GM19438 (cell line): ENCODE results near the gene RAD18.

Experiments
- ATAC-seq: cut with Tn5 transposase; IDR thresholded peaks from one replicate; pipeline ENCODE4 v1.9.1; 2021; ENCODE audit warnings: low read depth; ENCODE audit not compliant: unreplicated experiment

The RAD18 gene

DNA sequence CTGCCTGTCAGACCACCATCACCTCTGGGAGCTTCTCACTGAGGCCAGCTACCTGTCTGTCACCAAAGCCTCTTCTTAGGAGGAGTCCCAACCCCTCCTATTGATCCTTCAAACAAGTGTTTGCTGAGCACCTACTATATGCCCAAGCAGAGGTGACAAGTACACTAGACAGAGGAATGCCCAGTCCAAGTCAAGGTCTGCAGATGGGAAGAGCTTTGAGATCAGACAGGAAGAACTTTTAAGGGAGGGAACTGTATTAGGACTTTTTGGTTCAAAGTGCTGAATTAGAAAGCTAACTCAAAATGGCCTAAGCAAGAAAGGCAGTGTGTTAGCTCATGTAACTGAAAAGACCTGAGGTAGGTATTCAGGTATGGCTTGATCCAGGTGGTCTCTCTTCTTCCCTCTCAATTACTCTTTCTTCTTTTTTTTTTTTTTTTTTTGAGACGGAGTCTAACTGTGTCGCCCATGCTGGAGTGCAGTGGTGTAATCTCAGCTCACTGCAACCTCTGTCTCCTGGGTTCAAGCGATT is 3.6 kb upstream of the RAD18 start:
- no peak for ATAC-seq

DNA sequence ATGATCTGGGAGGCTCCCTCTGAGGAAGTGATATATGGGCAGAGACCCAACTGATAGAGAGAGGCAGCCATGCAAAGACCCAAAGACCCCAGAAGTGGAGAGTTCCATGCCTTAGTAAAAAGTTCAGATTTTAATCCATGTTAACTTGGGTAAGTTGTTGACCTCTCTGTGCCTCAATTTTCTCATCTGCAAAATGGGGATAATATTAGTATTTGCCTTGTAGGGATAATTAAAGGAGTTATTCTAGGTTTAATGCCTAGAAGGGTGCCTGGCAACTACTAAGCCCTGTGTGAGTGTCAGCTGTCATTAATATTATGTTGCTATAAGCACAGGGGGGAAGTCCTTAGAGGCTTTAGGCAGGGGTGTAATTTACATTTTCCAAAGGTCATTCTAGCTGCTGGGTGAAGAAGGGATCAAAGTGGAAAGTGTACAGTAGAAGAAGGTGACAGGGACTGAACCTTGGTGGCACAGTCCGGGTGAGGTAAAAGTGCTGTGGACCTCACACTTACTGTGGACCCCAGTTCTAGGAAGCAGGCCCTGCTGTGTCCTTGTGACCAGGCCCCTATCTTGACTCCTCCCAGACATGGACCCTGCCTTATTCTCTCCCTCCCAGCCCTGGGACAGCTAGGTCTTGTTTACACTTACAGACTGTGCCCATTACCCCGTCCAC is 3.0 kb upstream of the RAD18 start:
- ATAC-seq: no peak

DNA sequence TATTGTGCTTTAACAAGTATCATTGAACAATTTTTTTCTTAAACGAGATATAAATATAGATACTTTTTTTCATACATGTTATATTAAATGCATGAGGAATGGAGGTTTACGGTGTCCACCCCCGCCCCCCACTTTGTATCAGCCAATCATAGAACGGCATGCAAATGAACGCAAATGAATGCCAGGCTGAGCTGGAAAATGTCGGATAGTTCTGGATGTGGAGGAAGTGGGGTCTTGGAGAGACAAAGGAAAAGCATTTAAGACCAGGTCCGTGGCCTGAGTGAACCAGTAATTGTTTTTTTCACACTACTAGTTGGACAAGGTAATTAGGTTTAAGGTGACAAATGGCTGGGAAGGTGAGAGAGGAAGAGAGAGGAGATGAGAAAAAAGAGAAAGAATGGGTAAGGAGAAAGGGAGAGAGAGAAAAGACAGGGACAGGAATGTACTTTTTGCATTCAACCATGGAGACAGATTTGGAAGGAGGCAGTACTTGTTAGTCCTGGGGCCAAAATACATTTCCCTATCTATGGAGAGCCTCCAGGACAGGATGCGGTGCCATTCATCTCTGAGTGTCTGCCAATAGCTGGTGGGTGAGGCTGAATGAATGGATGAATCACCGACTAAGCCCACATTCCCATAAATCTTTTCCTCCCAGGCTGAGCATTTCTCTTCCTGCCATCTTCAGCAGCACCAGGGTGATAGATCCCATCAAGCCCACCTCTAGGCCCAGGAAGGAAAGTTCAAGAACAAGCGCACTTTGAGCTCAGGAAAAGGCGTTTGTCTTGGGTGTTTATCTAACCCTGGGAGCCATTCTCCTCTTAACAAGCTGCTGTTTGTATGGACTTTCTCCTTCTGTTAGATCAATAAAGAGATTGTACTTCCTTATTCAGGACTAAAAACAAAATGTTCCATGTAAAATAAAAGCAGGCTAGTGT is 1.4 kb upstream of the RAD18 start:
- no peak for ATAC-seq

DNA sequence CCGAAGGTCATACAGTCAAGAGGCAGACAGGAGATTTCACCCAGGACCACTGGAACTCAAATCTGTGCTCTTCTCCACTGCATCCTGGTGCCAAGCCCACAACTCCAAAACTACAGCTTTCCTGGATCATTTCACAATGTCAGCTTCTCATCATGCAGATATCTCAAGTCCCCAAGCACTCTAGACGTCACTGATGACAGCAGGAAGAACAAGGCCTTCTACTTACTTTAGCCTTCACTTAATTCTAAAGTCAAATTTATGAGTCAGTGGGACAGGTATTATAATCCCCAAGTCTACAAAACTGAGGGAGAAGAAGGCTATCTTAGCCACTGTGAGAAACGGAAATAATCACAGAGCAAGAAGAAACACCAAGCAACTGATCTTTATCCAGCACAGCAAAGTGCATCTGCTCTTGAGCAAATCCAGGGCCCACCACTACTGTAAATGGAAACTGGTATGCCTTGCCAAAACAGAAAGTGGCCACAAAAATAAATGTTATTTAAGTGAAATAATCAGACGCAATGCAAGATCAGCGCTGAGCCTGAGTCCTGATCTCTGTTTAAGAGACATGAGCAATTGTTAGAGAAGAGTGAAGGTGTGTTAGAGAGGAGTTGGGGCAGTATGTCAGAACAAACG is 928 bp downstream of the RAD18 start:
- no peak for ATAC-seq

DNA sequence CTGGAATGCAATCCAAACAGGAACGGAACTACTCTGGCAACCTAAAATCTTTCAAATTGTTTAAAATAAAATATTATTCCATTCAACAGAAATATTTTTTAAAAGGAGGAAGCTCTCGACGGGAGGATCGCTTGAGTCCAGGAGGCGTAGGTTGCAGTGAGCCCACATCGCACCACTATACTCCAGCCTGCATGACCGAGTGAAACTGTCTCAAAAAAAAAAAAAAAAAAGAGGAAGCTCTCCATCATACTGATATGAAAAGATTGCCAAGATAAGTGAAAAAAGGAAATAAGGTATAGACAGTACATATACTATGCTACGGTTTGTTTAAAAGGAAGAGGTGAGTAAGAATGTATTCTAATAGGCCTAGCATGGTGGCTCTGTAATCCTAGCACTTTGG is 3.6 kb downstream of the RAD18 start:
- no peak for ATAC-seq

DNA sequence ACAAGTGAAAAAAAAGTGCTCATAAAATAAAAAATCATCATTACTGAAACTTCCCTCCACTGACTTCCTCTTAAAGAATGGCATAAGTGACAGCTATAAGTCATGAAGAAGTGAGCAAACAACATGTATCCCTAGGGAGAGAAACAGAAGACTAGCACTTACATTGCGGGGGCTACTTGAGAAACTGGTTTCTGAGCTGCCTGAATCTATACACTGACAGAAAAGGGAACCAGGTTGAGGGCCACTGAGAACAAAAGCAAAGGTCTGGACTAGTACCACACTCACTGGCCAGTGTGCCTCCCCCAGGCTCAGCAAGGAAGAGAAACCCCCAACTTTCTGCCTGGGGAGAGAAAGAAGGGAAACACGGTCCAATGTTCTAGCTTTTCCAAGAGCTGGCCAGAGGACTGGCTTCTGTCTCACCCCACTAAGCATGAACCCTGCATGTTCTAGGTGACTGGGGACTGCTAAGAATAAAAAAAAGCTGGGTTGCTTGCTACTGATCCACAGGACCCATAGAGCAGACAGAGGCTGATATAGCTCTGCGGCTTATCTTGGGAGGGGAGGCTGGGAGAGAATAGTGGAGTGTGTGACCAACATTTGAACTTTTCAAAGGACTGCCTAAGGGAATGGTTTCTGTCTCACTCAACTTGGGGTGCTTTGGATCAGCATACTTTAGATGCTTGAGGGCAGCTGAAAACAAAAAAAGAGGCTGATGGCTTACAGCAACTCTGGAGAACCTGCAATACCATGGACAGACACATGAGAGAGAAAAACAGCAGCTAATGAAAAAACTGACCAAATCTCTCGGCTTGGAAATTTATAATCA is 8.1 kb downstream of the RAD18 start:
- peak; percentile 97 for ATAC-seq

DNA sequence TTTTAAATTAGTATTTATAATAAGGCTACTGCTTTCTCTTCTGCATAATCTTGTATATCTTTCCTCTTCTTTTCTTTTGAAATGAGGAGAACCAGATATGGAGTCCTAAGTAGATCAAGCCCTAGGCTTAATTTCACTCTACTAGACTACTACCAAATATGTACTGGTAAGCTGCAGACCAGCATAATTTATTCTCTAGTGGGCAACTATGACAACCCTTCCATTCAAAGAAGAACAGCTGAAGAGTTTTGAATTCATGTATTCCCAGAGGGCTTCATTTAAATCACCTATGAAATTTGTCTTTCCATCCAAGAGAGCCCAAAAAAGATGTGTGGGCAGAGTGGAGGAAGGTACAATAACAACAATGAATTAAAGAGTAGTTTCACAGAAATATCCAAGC is 10.0 kb downstream of the RAD18 start:
- ATAC-seq: no peak

DNA sequence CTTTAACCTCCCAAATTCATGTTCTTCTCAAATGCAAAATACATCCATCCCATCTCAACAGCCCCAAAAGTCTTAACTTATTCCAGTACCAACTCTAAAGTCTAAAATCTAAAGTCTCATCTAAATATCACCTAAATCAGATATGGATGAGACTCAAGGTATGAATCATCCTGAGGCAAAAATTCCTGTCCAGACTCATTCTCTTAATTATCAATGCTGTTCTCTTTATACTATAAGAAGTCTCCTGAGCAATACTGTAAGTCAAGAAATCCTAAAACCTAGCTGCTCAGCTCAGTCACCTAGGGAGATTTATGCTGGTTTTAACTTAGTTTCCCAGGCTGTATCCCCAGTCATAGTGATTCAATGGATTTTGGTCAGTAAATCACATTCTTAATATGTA is 11.1 kb downstream of the RAD18 start:
- no peak for ATAC-seq

DNA sequence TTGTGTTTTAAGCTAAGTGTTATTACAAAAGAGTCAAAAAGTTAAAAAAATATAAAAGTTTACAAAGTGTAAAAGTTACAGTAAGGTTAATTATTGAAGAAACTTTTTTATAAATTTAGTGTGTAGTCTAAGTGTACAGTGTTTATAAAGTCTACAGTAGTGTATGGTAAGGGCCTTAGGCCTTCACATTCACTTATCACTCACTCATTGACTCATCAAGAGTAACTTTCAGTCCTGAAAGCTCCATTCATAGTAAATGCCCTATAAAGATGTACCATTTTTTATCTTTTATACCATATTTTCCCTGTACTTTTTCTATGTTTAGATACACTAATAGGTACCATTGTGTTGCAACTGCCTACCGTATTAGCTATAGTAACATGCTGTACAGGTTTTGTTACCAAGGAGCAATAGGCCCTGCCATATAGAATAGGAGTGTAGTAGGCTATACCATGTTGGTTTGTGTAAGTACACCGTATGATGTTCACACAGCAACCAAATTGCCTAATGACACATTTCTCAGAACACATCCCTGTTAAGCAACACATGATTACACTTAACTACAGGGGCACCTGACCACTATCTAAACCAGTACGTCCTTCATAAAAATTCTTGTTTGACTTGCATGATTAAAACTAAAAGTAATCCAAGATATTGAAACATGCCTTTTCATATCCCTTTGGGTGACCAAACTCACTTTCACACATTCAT is 17.2 kb downstream of the RAD18 start:
- ATAC-seq: no peak

DNA sequence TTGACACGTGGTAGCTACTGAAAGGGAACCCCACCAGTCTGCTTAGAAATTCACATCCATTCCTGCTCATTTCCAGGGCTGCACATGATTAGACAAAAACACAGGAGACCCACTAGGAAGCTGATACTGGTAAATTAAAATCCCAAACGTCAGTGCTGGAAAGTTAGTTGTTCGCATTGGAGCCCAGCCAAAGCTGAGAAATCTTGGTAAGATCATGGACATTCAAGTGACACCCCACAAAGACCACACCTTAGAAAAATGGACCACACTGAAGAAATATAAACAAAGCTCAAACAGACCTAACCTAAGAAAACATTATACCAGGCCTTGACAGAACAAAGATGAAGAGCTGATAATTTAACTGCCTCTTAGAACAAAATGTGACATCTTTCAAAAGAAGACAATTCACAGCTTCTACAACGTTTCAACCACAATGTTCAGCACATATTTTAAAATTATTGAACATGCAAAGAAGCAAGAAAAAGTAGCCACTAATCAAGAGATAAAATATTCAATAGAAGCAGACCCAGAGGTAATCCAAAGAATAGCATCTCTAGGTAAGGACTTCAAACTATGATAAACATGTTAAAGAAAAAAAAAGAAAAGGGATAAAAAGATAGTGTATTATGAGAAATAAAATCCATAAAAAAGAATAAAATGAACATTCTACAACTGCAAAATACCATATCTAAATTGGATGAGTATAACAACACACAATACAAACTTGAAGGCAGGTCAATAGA is 20.4 kb downstream of the RAD18 start:
- ATAC-seq: no peak

DNA sequence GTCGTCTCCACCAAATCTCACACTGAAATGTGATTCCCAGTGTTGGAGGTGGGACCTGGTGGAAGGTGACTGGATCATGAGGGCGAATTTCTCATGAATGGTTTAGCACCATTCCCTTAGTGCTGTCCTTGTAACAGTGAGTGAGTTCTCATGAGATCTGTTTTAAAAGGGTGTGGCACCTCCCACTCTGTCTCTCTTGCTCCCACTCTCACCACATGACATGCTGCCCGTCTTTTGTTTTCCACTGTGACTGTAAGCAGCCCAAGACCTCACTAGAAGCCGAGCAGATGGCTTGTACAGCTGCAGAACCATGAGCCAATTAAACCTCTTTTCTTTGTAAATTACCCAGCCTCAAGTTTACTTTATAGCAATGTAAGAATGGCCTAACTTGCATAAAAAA is 21.2 kb downstream of the RAD18 start:
- no peak for ATAC-seq

DNA sequence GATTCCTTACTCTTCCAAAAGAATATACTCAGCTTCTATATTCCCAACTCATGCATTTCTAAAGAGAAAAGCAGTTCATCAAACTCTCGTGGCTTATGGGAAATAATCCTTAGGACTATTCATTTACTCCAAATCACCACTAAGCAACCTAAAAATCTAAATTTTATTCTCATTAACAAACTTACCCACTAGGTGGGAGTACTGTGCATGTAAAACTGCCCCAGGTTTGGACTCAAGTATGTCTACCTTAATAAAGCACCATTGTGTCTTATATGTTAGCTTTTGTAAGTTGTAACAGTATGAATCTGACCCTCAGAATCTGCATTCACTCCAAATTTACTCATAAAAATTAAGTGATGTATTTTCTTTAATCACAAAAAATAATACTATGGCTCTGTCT is 25.3 kb downstream of the RAD18 start:
- no peak for ATAC-seq

DNA sequence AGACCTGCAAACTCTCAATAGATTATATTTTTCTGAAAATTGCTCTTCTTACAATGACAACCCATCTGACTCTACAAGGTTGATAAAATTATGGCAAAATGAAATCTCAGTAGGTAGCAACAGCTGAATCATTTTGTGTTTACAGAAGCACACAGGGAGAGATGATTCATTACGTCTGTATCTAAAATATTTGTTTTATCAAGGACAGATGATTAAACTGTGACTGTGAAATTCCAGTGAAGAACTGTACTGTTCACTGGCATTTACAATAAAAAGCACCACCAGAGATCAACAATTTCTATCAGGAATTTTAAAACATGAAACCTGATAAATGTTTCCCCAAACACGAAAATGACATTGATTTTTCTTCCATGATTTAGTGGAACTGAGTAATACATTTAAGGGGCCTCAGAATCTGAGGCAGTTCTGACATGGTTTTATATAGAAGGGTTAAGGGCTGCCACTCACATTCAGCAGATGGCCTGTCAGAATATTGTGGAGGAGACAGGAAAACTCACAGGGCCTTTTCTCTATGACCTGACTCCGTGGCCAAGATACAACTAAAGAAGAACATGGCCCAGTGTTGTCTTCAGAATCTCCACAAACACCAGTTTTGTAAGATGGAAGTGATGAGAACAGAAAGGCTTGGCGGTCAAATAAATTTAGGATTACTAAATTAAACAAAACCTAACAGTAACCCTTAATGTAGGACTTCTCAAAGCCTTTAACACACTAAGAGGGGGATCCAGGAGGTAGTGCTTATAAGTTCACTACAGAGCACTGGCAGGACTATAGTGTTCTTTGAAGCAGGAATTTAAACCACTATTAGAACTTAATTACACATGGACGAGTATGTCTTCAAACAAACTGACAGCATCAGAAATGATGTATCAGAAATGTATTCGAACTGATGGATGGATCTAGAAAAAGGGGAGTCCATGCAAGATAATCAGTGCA is 25.9 kb downstream of the RAD18 start:
- no peak for ATAC-seq

DNA sequence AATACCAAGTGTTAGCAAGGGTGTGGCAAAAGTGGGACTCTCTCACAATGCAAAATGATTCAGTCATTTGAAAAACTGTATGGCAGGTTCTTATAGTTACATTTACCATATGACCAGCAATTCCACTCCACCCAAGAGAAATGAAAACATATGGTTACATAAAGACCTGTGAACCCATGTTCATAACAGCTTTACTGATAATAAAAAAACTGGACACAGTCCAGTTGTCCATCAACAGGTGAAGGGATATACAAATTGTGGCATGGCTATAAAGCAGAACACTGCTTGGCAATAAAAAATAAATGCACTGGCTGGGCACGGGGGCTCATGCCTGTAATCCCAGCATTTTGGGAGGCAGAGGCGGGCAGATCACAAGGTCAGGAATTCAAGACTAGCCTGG is 30.8 kb downstream of the RAD18 start:
- ATAC-seq: no peak

DNA sequence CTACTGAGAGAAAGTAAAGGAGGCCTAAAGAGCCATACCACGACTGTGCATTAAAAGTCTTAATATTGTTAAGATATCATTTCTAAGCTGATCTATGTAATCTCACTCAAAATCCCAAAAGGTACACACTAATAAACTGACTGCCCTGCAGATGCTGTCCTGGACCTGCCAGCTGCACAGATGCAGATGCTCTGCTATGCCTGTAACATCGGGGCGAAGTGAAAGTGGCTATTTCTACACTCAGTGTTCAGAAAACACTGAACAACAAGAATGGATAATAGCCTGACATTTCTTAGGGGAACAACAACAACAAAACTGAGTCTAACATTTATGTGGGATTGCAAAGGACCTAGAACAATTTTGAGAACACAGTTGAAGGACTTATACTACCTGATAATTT is 31.9 kb downstream of the RAD18 start:
- no peak for ATAC-seq

DNA sequence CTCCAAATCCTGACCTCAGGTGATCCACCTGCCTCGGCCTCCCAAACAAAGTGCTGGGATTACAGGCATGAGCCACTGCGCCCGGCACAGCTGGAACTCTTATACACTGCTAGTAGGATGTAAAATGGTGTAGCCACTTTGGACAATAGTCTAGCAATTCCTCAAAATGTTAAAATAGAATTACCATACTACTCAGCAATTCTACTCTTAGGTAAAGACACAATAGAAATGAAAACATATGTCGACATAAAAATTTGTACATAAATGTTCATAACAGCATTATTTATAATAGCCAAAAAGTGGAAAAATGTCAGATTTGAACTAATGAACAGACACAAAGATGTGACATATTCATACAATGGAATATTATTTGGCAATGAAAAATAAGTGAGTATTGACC is 33.4 kb downstream of the RAD18 start:
- no peak for ATAC-seq

DNA sequence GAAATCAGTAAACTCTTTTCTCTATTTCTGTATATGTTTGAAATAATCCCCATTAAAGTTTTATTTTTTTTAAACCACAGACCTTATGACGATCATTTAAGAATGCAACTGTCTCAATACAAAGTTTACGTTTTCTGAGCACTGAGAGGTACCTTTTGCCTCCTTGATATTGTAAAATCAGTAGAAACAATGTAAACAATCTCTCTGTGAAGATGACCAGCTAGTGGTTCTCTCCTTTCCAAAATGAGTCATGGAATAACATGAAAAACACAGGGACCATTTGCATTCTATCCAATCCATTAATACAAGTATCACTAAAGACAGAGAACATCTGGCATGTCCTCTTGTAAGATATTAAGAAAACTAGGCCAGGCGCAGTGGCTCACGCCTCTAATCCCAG is 48.8 kb downstream of the RAD18 start:
- no peak for ATAC-seq

DNA sequence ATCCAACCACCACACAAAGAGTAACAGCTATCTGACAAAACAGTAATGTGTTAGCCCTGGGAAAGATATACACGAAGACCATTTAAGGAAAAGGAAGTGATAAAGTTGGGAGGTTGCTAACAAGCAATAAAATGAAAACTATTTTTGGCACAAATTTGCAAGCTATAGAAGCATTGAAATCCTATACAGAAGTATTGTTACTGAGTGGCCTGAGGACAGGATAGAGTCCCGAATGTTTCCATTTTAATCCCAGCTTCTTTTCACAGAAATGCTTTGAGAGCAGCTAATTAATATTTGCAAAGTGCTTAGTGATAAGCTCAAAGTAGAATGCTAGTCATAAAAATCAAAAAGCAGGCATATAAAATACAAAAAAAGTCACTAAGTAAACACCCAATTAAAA is 51.5 kb downstream of the RAD18 start:
- no peak for ATAC-seq
